ENCODE results near the gene SLC25A33. TPM values are rescaled to one million over a fixed set of nuclear protein-coding genes. Genes with fewer than 3 reads are reported as not detected.

SLC25A33 gene
- total RNA-seq, 5 donors from 2014 or later (not counting 1 experiment from before 2014, with no cell fraction given), result 2.8 to 6.2 (median 4.4) TPM

- Mint-ChIP-seq H3K4me1 (peaks cover 31 to 34% (median 33%) of the 10 kb centered on the region in 3 donors), H3K27ac (peak overlapping the region; percentile 24 to 55), H3K36me3 (no peaks in the 10 kb centered on the region), H3K27me3 (no peaks in the 10 kb centered on the region), H3K4me3 (peak overlapping the region; percentile 44 to 77 (median 75)), H3K9me3 (no peaks in the 10 kb centered on the region)
- Histone ChIP-seq H3K9me3 (no peaks in the 10 kb centered on the region), H3K27ac (ENCODE audit: low read length) (no peak overlapping the region), H3K36me3 (ENCODE audit: control insufficient read depth in 2 of 2, extremely low read depth in 1 of 2, insufficient read depth in 1 of 2, low read length in 1 of 2) (no peaks in the 10 kb centered on the region), H3K27me3 (replicated peaks in 1 of 2; ENCODE audit: control insufficient read depth in 2 of 2, extremely low read depth in 1 of 2, insufficient read depth in 2 of 2, low read length in 1 of 2) (no peaks in the 10 kb centered on the region), H3K4me3 (ENCODE audit: control insufficient read depth in 1 of 2, extremely low read depth in 1 of 2, low read length in 1 of 2) (no peak overlapping the region), H3K4me1 (ENCODE audit: control insufficient read depth in 1 of 2, extremely low read depth in 1 of 2, insufficient read depth in 2 of 2, low read length in 2 of 2) (peaks cover 5 to 20% of the 10 kb centered on the region in 2 experiments)
- no peak for DNase-seq
- WGBS (ENCODE audit: insufficient coverage), result 97% methylated on average over 5 of the region's 7 CpGs
- POLR2A ChIA-PET, result interaction anchor here in 1 of 2 donors (0.5 to 0.7 kb wide), 2 partner anchors 184 to 261 kb away, joined by 3 read pairs; no protein-coding TSS in a partner anchor
- no peak for ATAC-seq (replicated peaks in 1 of 4)
- CTCF ChIA-PET, result interaction anchor here in 1 of 2 donors (0.5 to 0.6 kb wide), 2 partner anchors 44 to 1557 kb away, joined by 4 read pairs; no protein-coding TSS in a partner anchor
Observed at GRCh38 chr1:9537863-9538668, 1.2 kb upstream of the SLC25A33 start.

- Mint-ChIP-seq H3K27me3 (no peaks in the 10 kb centered on the region), H3K4me3 (peak overlapping the region; percentile 75 to 86 (median 77)), H3K27ac (peak overlapping the region; percentile 69 to 83), H3K4me1 (peaks cover 31 to 34% (median 33%) of the 10 kb centered on the region in 3 donors), H3K36me3 (no peaks in the 10 kb centered on the region), H3K9me3 (no peaks in the 10 kb centered on the region)
- peak overlapping the region in 1 of 2 donors; percentile 22 for H3K4me3 ChIP-seq (ENCODE audit: control insufficient read depth in 1 of 2, extremely low read depth in 1 of 2, low read length in 1 of 2)
- ChIA-PET CTCF (no interaction called here), POLR2A (interaction anchor here in 1 of 2 donors (0.5 kb wide), 1 partner anchor 24 kb away, joined by 16 read pairs; no protein-coding TSS in a partner anchor)
- WGBS (ENCODE audit: insufficient coverage), result 97% methylated on average over 16 of the region's 23 CpGs
- no peak for ATAC-seq (replicated peaks in 1 of 4)
- H3K27me3 ChIP-seq (replicated peaks in 1 of 2; ENCODE audit: control insufficient read depth in 2 of 2, extremely low read depth in 1 of 2, insufficient read depth in 2 of 2, low read length in 1 of 2), result no peaks in the 10 kb centered on the region
- H3K27ac ChIP-seq (ENCODE audit: low read length), result peak overlapping the region; percentile 65
- peaks cover 5 to 20% of the 10 kb centered on the region in 2 experiments for H3K4me1 ChIP-seq (ENCODE audit: control insufficient read depth in 1 of 2, extremely low read depth in 1 of 2, insufficient read depth in 2 of 2, low read length in 2 of 2)
- no peak for DNase-seq
- H3K9me3 ChIP-seq, result no peaks in the 10 kb centered on the region
- no peaks in the 10 kb centered on the region for H3K36me3 ChIP-seq (ENCODE audit: control insufficient read depth in 2 of 2, extremely low read depth in 1 of 2, insufficient read depth in 1 of 2, low read length in 1 of 2)
Observed at GRCh38 chr1:9538669-9539164, 548 bp upstream of the SLC25A33 start.

GRCh38 chr1:9539829-9540550 lies 725 bp downstream of the SLC25A33 start:
- peaks cover 5 to 20% of the 10 kb centered on the region in 2 experiments for H3K4me1 ChIP-seq (ENCODE audit: control insufficient read depth in 1 of 2, extremely low read depth in 1 of 2, insufficient read depth in 2 of 2, low read length in 2 of 2)
- ATAC-seq (replicated peaks in 1 of 4) (peak; percentile 42 to 66 (median 60)), DNase-seq (peak in 28 of 35 experiments; percentile 7 to 66 (median 30))
- H3K27ac ChIP-seq (ENCODE audit: low read length), result no peak overlapping the region
- H3K4me3 Mint-ChIP-seq, result peak overlapping the region; percentile 85 to 89 (median 87)
- WGBS (ENCODE audit: insufficient coverage), result under 1% methylated on average over 52 of the region's 61 CpGs
- no peaks in the 10 kb centered on the region for H3K27me3 ChIP-seq (replicated peaks in 1 of 2; ENCODE audit: control insufficient read depth in 2 of 2, extremely low read depth in 1 of 2, insufficient read depth in 2 of 2, low read length in 1 of 2)
- H3K4me3 ChIP-seq (ENCODE audit: control insufficient read depth in 1 of 2, extremely low read depth in 1 of 2, low read length in 1 of 2), result peak overlapping the region; percentile 52 to 61
- ChIA-PET POLR2A (interaction anchor here in 1 of 2 donors (0.9 kb wide), 1 partner anchor 19 kb away, joined by 3 read pairs; no protein-coding TSS in a partner anchor), CTCF (interaction anchor here in 1 of 2 donors (0.5 to 0.7 kb wide), 2 partner anchors 45 to 47 kb away, joined by 3 to 5 read pairs; no protein-coding TSS in a partner anchor)
- peak overlapping the region; percentile 65 to 76 for H3K27ac Mint-ChIP-seq
- no peaks in the 10 kb centered on the region for H3K9me3 Mint-ChIP-seq
- H3K36me3 Mint-ChIP-seq, result no peaks in the 10 kb centered on the region
- H3K9me3 ChIP-seq, result no peaks in the 10 kb centered on the region
- H3K4me1 Mint-ChIP-seq, result peaks cover 33 to 41% (median 35%) of the 10 kb centered on the region in 3 donors
- H3K27me3 Mint-ChIP-seq, result no peaks in the 10 kb centered on the region
- H3K36me3 ChIP-seq (ENCODE audit: control insufficient read depth in 2 of 2, extremely low read depth in 1 of 2, insufficient read depth in 1 of 2, low read length in 1 of 2), result no peaks in the 10 kb centered on the region

- POLR2A ChIA-PET, result no interaction called here
- no peak overlapping the region for H3K4me3 ChIP-seq (ENCODE audit: control insufficient read depth in 1 of 2, extremely low read depth in 1 of 2, low read length in 1 of 2)
- peak in 1 of 35 experiments; percentile 32 for DNase-seq
Observed at GRCh38 chr1:9542430-9542829, 3.2 kb downstream of the SLC25A33 start.

GRCh38 chr1:9544926-9545325 lies 5.7 kb downstream of the SLC25A33 start:
- Mint-ChIP-seq H3K27me3 (no peaks in the 10 kb centered on the region), H3K4me3 (no peak overlapping the region), H3K36me3 (no peaks in the 10 kb centered on the region), H3K27ac (no peak overlapping the region), H3K4me1 (peaks cover 29 to 46% (median 31%) of the 10 kb centered on the region in 3 donors), H3K9me3 (no peaks in the 10 kb centered on the region)
- Histone ChIP-seq H3K27ac (ENCODE audit: low read length) (no peak overlapping the region), H3K36me3 (ENCODE audit: control insufficient read depth in 2 of 2, extremely low read depth in 1 of 2, insufficient read depth in 1 of 2, low read length in 1 of 2) (no peaks in the 10 kb centered on the region), H3K9me3 (no peaks in the 10 kb centered on the region), H3K27me3 (replicated peaks in 1 of 2; ENCODE audit: control insufficient read depth in 2 of 2, extremely low read depth in 1 of 2, insufficient read depth in 2 of 2, low read length in 1 of 2) (no peaks in the 10 kb centered on the region), H3K4me1 (ENCODE audit: control insufficient read depth in 1 of 2, extremely low read depth in 1 of 2, insufficient read depth in 2 of 2, low read length in 2 of 2) (peaks cover 3 to 10% of the 10 kb centered on the region in 2 experiments), H3K4me3 (ENCODE audit: control insufficient read depth in 1 of 2, extremely low read depth in 1 of 2, low read length in 1 of 2) (no peak overlapping the region)
- POLR2A ChIA-PET, result no interaction called here
- WGBS (ENCODE audit: insufficient coverage), result 83% methylated on average over 1 of the region's 3 CpGs
- ATAC-seq (replicated peaks in 1 of 4), result no peak
- CTCF ChIA-PET, result no interaction called here
- DNase-seq, result no peak

More at GRCh38 chr1:9542430-9542829, 3.2 kb downstream of the SLC25A33 start:
- H3K27ac Mint-ChIP-seq, result peak overlapping the region in 1 of 2 donors; percentile 37
- no CpG with 5 or more reads among the region's 3 CpGs for WGBS (ENCODE audit: insufficient coverage)
- no peaks in the 10 kb centered on the region for H3K27me3 Mint-ChIP-seq
- peaks cover 42 to 51% (median 44%) of the 10 kb centered on the region in 3 donors for H3K4me1 Mint-ChIP-seq
- CTCF ChIA-PET, result interaction anchor here in 1 of 2 donors (0.5 kb wide), 1 partner anchor 51 kb away, joined by 3 read pairs; no protein-coding TSS in a partner anchor
- H3K36me3 ChIP-seq (ENCODE audit: control insufficient read depth in 2 of 2, extremely low read depth in 1 of 2, insufficient read depth in 1 of 2, low read length in 1 of 2), result no peaks in the 10 kb centered on the region
- H3K9me3 Mint-ChIP-seq, result no peaks in the 10 kb centered on the region
- no peak for ATAC-seq (replicated peaks in 1 of 4)
- H3K27ac ChIP-seq (ENCODE audit: low read length), result no peak overlapping the region
- H3K9me3 ChIP-seq, result no peaks in the 10 kb centered on the region
- H3K27me3 ChIP-seq (replicated peaks in 1 of 2; ENCODE audit: control insufficient read depth in 2 of 2, extremely low read depth in 1 of 2, insufficient read depth in 2 of 2, low read length in 1 of 2), result no peaks in the 10 kb centered on the region
- H3K4me1 ChIP-seq (ENCODE audit: control insufficient read depth in 1 of 2, extremely low read depth in 1 of 2, insufficient read depth in 2 of 2, low read length in 2 of 2), result peaks cover 5 to 20% of the 10 kb centered on the region in 2 experiments
- H3K36me3 Mint-ChIP-seq, result no peaks in the 10 kb centered on the region
- H3K4me3 Mint-ChIP-seq, result peak overlapping the region; percentile 43 to 85 (median 59)

Data from T-cell (primary cell).